AG04449 (cell line): ENCODE measurements around the gene TOMM70.

Experiments
- CTCF ChIA-PET: fragments of 350-600 bp; formaldehyde crosslinking; extraction: SDS; loops from one replicate; lab custom pipeline; 2021; ENCODE audit warnings: antibody characterized with exemption; lab: Yijun Ruan, JAX
- POLR2A ChIA-PET: fragments of 400-600, 350-600 bp; formaldehyde crosslinking; extraction: SDS; loops from one replicate; lab custom pipeline; 2020; ENCODE audit warnings: antibody characterized with exemption, inconsistent platforms; lab: Yijun Ruan, JAX
- DNase-seq: peaks from one replicate; pipeline ENCODE4 v3.0.0-alpha.2; 2010; ENCODE audit warnings: low read depth, low spot score
- H3K4me3 ChIP-seq: 2 replicates; pipeline ENCODE4 v1.5.1; 2011; ENCODE audit warnings: low read depth, mild to moderate bottlenecking, control low read depth, low read length
- TF ChIP-seq, protein P1 (sequence below): IDR thresholded peaks from one replicate; pipeline ENCODE4 v1.5.1; 2011; ENCODE audit warnings: mild to moderate bottlenecking, moderate library complexity, low read length, control low read depth, inconsistent platforms; ENCODE audit not compliant: insufficient read depth; ENCODE audit errors: missing control alignments

Gene TOMM70

DNA sequence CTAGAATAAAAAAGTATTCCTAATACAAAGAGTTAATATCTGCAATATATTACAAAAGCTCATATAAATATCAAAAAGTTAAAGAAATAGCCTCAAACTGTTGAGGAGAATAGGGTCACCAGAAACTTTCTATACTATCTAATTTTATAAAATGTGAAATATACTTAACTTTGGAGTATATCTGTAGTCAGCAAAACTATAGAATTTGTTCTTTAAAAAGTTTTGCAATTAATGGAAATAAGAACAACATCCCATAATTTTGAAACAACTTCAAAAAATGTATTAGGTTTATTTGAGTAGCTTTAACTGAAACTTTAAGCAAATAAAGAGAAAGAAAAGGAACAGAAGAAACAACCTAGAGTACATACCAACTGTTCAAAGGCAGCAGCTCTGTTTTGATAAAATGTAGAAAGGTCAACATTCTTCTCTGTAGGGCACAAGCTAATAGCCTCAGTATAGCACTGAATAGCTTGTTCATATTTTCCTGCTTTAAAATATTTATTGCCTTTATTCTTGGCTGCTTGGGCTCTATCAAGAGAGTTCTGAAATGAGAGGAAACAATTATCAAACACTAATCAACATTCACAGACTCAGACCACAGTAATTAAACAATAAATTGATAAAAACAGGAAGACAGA lies 14.3 kb downstream of the TOMM70 start:
- ChIA-PET CTCF (interaction anchor here (1.1 to 1.3 kb wide), 3 partner anchors 76 to 205 kb away, joined by 4 to 5 read pairs (median 5); no protein-coding TSS in a partner anchor), POLR2A (no interaction called here)
- no peak overlapping the region for H3K4me3 ChIP-seq
- DNase-seq: no peak
- TF ChIP-seq, protein P1, sequence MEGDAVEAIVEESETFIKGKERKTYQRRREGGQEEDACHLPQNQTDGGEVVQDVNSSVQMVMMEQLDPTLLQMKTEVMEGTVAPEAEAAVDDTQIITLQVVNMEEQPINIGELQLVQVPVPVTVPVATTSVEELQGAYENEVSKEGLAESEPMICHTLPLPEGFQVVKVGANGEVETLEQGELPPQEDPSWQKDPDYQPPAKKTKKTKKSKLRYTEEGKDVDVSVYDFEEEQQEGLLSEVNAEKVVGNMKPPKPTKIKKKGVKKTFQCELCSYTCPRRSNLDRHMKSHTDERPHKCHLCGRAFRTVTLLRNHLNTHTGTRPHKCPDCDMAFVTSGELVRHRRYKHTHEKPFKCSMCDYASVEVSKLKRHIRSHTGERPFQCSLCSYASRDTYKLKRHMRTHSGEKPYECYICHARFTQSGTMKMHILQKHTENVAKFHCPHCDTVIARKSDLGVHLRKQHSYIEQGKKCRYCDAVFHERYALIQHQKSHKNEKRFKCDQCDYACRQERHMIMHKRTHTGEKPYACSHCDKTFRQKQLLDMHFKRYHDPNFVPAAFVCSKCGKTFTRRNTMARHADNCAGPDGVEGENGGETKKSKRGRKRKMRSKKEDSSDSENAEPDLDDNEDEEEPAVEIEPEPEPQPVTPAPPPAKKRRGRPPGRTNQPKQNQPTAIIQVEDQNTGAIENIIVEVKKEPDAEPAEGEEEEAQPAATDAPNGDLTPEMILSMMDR: no peak

DNA sequence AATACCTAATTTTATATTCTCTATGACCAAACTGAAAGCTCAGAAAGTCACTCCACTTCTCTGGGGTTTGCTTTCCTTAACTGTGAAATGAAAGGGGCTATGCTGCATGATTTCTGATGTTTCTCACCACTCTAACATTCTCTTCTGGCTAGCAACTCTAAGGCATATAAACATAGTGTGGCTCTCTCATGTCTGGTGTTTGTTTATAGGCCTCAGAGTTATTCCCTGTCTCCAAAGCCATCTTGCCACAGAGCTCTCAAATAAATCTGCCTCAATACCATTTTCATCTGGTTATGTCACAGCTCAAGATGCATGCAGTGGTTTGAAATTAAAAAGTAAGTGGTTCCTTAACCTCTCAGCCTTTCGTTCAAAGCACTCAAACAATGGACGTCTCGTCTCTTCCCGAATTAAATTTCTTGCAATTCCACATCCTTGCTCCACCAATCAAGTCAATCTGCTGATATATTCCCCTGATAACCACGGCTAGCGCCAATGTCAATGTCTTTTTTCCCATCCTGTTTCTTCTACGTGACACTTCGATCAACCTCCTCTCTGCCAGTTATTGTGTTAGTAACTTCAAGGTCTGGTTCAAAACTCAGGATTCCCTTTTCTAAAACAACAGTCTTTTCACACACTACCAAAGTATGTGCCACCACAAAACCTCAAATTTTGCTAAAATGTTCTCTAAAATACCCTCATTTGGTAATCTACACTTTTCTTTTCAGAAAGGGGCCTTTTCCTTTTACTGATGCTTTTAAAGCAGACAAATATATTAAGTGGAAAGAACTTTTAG lies 16.0 kb downstream of the TOMM70 start:
- no peak overlapping the region for H3K4me3 ChIP-seq
- DNase-seq: no peak
- TF ChIP-seq, protein P1: no peak
- POLR2A ChIA-PET: interaction anchor here (0.6 kb wide), 1 partner anchor 294 kb away, joined by 5 read pairs; no protein-coding TSS in a partner anchor
- CTCF ChIA-PET: no interaction called here

DNA sequence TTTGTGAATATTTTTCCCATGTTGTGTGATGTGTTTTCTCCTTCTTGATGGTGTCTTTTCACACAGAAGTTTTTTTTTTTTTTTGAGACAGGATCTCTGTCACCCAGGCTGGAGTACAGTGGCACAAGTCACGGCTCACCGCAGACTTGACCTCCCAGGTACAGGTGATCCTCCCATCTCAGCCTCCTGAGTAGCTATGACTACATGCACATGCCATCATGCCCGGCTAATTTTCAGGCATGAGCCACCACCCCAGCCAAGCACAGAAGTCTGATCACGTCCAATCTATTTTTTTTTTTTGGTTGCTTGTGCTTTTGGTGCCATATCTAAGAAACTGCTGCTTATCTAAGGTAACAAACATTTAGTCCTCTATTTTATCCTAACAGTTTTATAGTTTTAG lies 24.6 kb downstream of the TOMM70 start:
- no peak for DNase-seq
- no peak overlapping the region for H3K4me3 ChIP-seq
- ChIA-PET POLR2A (no interaction called here), CTCF (no interaction called here)
- TF ChIP-seq, protein P1: no peak

DNA sequence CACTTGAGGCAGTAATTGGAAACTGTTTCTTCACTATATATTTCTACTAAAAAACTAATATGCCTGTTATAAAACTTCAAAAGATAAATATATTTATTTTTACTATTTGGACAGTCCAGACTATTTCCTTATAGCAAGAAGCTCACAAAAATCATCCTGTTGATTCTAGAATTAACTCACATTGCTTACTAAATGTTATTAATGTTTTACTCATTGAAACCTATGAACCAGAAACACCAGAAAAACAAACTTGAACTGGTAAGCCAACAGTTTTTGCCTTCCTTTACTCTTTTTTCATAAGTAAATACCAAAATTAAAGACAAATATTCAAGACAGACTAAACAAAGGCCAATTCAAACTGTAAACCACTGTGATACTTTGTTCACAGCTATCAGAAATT lies 26.4 kb downstream of the TOMM70 start:
- TF ChIP-seq, protein P1: no peak
- ChIA-PET POLR2A (no interaction called here), CTCF (interaction anchor here (1.1 kb wide), 1 partner anchor 19 kb away, joined by 3 read pairs; no protein-coding TSS in a partner anchor)
- no peak overlapping the region for H3K4me3 ChIP-seq
- no peak for DNase-seq

DNA sequence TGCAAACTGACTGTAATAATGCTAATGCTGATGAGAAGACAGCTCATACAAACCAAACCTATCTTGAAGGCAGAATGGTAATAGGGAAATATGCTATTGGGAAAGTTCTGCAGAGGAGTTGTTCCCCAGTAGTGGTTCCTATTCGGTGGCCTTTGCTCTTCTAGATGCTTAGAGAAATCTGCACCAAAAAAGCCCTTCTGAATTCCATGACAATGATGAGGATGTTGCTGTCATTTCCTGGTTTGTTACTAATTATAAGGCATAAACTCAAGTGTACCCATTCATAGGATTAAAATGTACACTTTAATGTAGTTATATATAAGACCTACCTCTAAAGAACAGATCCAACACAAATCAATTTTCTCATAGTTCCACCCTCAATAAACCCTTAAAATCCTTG lies 30.1 kb downstream of the TOMM70 start:
- DNase-seq: no peak
- TF ChIP-seq, protein P1: no peak
- no peak overlapping the region for H3K4me3 ChIP-seq
- POLR2A ChIA-PET: no interaction called here
- CTCF ChIA-PET: no interaction called here

DNA sequence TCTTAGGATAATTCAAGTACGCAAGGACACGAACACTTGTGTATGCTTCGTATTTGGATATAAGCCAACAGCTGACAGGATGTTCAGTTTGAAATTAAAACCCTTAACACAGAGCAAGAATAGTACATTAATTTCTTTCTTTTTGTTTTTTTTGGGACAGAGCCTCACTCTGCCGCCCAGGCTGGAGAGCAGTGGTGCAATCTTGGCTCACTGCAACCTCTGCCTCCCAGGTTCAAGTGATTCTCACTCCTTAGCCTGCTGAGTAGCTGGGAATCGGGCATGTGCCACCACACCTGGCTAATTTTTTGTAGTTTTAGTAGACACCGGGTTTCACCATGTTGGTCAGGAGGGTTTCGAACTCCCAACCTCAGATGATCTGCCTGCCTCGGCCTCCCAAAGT lies 32.4 kb downstream of the TOMM70 start:
- POLR2A ChIA-PET: no interaction called here
- DNase-seq: no peak
- TF ChIP-seq, protein P1: no peak
- H3K4me3 ChIP-seq: no peak overlapping the region
- CTCF ChIA-PET: interaction anchor here (1.0 kb wide), 1 partner anchor 9 kb away, joined by 3 read pairs; no protein-coding TSS in a partner anchor
